Neuron (in vitro differentiated cells): ENCODE results near the gene LEUTX.

Source experiments
- H2AFZ ChIP-seq: one replicate; pipeline ENCODE4 v1.6.1; 2013; ENCODE audit warnings: low read depth, mild to moderate bottlenecking, inconsistent platforms, low read length, moderate library complexity
- H3K27me3 ChIP-seq: one replicate; pipeline ENCODE4 v1.6.1; 2013; ENCODE audit warnings: low read length; ENCODE audit not compliant: insufficient read depth
- H3K36me3 ChIP-seq: one replicate; pipeline ENCODE4 v1.6.1; 2013; ENCODE audit warnings: low read length; ENCODE audit not compliant: insufficient read depth
- H3K4me1 ChIP-seq: one replicate; pipeline ENCODE4 v1.6.1; 2013; ENCODE audit warnings: low read length; ENCODE audit not compliant: insufficient read depth
- H3K4me3 ChIP-seq: 2 replicates; pipeline ENCODE4 v1.5.1; 2013; ENCODE audit warnings: mild to moderate bottlenecking, low read length, moderate library complexity
- H3K9me3 ChIP-seq: one replicate; pipeline ENCODE4 v1.6.1; 2013; ENCODE audit warnings: low read length

LEUTX gene, protein sequence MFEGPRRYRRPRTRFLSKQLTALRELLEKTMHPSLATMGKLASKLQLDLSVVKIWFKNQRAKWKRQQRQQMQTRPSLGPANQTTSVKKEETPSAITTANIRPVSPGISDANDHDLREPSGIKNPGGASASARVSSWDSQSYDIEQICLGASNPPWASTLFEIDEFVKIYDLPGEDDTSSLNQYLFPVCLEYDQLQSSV

DNA sequence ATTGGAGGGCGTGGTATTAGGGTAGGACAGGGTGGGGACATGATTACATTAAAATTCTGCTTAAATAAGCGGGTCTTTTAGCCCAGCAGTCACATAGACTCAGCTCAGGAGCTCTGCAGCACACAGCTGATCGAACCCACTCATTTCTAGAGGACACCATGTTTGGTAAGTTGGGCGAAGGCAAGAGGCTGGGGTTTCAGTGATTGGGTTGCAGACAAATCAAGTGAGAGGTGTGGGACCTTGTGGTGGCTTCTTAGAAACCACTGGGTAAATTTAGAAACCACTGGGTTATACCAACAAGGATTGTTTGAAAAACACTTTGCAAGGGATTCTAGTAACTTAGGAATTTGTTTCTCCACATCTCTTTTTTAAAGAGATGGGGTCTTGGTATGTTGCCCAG lies at the start of gene LEUTX:
Gene LEUTX (plus strand): TSS at position 92 of the 400 bp plus-strand sequence. CDS start 67 bp downstream, at position 159.
- Histone ChIP-seq H3K9me3 (no peaks in the 10 kb centered on the region), H2AFZ (no peak within 1 kb of the TSS), H3K36me3 (no peaks in the 10 kb centered on the region), H3K27me3 (peaks cover 8% of the 10 kb centered on the region), H3K4me1 (no peaks in the 10 kb centered on the region), H3K4me3 (no peak within 1 kb of the TSS)

DNA sequence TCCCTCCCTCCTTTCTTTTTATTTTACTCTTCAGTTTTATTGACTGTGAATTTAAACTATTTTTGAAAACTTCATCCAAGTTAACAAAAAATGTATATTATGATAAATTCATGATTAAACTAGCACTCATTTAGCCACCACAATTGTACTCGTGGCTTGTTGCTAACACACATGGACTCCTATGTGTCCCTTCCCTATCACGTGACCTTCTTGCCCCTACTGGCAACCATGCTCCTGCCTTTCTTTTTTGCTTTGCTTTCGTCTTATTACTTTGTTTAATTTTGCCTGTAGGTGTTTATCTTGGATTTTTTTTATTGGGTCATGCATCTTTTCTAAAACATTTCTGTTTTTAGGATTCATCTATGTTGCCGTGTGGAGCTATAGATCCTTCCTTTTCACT lies 49.1 kb upstream of the LEUTX start:
- Histone ChIP-seq H3K4me3 (no peak overlapping the region), H3K27me3 (peaks cover 2% of the 10 kb centered on the region), H3K9me3 (no peaks in the 10 kb centered on the region), H3K4me1 (no peaks in the 10 kb centered on the region), H2AFZ (no peak overlapping the region), H3K36me3 (no peaks in the 10 kb centered on the region)

DNA sequence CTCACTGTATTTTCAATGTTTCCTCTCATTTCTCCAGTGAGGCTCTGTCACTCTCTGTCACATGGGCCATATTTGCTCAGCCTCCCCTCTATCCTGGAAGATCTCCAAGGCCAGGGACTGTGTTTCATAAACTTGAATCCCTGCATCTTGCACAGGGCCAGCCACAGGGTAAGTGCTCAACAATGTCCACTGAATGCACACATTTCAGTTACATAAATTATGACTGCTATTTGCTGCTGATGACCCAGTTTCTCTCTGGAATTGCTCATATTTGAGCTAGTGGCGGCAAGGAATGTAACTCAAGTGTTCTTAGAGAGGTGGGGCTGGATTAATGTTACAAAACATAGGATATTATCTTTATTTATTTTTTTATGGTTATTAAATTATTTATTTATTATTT lies 47.0 kb upstream of the LEUTX start:
- no peaks in the 10 kb centered on the region for H3K36me3 ChIP-seq
- no peaks in the 10 kb centered on the region for H3K9me3 ChIP-seq
- no peak overlapping the region for H3K4me3 ChIP-seq
- no peaks in the 10 kb centered on the region for H3K4me1 ChIP-seq
- peaks cover 2% of the 10 kb centered on the region for H3K27me3 ChIP-seq
- H2AFZ ChIP-seq = no peak overlapping the region

DNA sequence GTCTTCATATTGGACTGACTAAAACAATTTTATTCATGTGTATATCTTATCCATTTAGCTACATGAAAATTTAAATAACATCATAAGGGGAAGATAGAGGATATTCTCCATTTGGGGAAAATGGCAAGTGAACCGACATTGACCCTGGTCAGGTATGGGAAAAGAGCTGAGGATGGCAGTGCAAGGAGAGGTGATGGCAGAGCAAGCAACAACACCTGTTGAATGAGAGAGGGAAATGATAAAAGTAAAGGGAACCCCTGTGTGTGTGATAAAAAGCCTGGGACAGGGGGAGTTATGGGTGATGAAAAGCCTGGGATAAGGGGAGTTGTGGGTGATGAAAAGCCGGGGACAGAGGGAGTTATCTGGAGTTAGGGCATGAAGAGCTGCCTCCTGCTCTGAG lies 44.8 kb upstream of the LEUTX start:
- no peak overlapping the region for H2AFZ ChIP-seq
- H3K27me3 ChIP-seq = peaks cover 2% of the 10 kb centered on the region
- no peaks in the 10 kb centered on the region for H3K36me3 ChIP-seq
- H3K9me3 ChIP-seq = no peaks in the 10 kb centered on the region
- H3K4me3 ChIP-seq = no peak overlapping the region
- H3K4me1 ChIP-seq = no peaks in the 10 kb centered on the region

DNA sequence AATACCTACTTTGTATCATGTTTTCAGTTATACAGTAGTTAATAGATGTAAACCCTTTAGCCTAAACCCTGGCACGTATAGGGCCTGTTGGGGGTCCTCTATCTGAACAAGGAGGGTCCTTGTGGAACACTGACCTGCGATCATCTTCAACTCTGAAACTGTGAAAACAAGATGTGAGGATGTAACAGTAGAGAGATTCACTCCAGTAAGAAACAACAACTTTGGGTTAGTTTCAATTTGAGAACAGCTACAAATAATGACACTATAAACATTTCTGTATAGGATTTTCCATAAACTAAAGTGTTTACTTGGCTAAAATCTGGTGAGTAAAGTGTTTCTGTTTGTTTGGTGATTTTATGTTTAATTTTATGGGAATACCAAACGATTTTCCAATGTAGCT lies 43.0 kb upstream of the LEUTX start:
- H3K36me3 ChIP-seq = no peaks in the 10 kb centered on the region
- H3K4me3 ChIP-seq = no peak overlapping the region
- H2AFZ ChIP-seq = no peak overlapping the region
- H3K9me3 ChIP-seq = no peaks in the 10 kb centered on the region
- H3K27me3 ChIP-seq = no peaks in the 10 kb centered on the region
- H3K4me1 ChIP-seq = no peaks in the 10 kb centered on the region

DNA sequence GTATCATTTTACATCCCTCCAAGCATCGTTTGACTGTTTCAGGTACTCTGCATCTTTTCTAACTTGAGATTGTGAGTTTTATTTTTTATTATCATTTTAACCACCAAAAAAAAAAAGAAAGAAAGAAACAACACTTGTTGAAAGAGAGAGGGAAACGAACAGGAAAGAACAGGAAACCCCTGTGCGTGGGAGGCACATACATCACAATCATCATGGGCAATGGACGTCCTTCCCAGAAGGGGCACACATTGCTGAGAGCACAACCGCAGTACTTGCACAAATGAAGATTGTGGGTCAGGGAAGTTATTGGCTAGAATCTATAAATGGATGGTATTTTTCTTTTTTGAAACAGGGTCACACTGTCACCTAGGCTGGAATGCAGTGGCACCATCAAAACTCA lies 42.6 kb upstream of the LEUTX start:
- Histone ChIP-seq H3K36me3 (no peaks in the 10 kb centered on the region), H3K4me3 (no peak overlapping the region), H3K4me1 (no peaks in the 10 kb centered on the region), H3K27me3 (no peaks in the 10 kb centered on the region), H3K9me3 (no peaks in the 10 kb centered on the region), H2AFZ (no peak overlapping the region)

DNA sequence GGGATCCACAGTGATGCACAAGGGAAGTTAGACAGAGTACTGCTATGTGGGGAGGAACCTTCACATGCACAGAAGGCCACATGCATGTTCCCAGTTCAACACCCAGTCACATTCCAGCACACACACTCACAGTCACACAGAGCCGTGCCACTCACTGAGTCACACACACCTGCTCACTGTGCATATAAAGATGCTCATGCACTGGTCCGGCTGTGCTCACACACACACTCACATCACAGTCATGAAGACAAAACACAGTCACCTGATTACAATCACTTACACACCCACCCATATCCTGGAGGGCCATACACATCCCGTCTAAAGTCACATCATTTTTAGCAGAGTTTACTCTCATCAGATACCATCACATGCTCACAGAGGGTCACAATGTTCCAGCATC lies 41.3 kb upstream of the LEUTX start:
- Histone ChIP-seq H3K9me3 (no peaks in the 10 kb centered on the region), H3K27me3 (no peaks in the 10 kb centered on the region), H3K4me1 (no peaks in the 10 kb centered on the region), H3K4me3 (no peak overlapping the region), H3K36me3 (no peaks in the 10 kb centered on the region), H2AFZ (no peak overlapping the region)

DNA sequence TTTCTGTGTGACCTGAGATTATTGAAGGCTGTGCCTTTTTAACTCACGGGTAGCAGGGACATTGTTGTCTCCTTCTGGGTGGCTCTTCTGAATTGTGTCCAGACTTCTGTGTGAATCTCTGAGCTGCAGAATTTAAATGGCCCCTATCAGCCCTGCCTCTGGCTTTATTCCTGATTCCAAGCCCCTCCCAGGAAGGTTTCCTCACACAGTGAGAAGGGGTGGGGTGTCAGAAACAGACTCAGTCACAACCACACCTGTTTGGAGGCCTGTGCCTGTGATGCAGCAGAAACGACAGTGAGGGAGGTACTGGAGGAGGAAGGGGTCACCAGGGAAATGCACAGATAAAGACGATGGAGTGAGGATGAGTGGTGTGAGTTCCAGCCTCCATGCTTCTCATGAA lies 40.8 kb upstream of the LEUTX start, which contains the start of gene CLC:
Gene CLC (minus strand): TSS at position 139 of the 400 bp plus-strand sequence. CDS start 77 bp downstream, at position 62.
- no peaks in the 10 kb centered on the region for H3K36me3 ChIP-seq
- H3K4me1 ChIP-seq = no peaks in the 10 kb centered on the region
- H3K27me3 ChIP-seq = no peaks in the 10 kb centered on the region
- no peak within 1 kb of the TSS for H3K4me3 ChIP-seq
- no peak within 1 kb of the TSS for H2AFZ ChIP-seq
- H3K9me3 ChIP-seq = no peaks in the 10 kb centered on the region

DNA sequence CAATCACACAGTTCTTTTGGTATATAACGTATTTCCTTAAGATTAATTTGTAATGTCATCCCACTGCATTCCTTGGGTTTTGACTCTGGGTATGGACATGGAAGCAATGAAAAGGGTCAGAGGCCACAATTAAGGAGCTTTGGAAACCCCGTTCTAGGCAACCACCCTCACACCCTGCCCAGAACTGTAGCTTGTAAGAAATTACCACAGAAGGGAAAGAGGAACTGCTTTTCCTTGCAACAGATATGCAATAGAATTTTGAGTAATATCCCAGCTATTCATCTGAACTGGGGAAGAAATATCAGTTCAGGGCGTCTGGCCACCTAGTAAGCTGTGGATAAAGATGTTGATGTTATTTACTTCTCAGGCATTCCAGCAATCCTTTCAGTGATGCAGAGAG lies 39.8 kb upstream of the LEUTX start:
- no peaks in the 10 kb centered on the region for H3K9me3 ChIP-seq
- H3K4me1 ChIP-seq = no peaks in the 10 kb centered on the region
- H2AFZ ChIP-seq = no peak overlapping the region
- no peaks in the 10 kb centered on the region for H3K36me3 ChIP-seq
- no peak overlapping the region for H3K4me3 ChIP-seq
- H3K27me3 ChIP-seq = no peaks in the 10 kb centered on the region

DNA sequence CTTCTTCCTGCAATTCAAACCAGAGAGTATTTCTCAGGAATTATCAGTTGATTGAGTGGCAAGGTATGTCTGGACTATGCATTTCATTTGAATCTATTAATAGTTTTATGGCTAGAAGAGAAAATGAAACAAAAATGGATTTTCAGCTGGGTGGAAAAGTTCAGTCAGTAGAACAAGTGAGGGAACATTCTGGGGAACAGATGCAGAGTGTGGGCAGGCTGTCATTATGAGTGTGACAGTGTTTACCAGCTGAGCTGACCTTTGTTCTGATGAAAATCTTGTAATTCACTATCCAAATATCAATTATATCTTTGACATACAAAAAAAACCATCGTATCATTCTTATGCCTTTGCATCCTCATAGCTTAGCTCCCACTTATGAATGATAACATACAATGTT lies 38.3 kb upstream of the LEUTX start:
- Histone ChIP-seq H2AFZ (no peak overlapping the region), H3K4me1 (no peaks in the 10 kb centered on the region), H3K9me3 (no peaks in the 10 kb centered on the region), H3K27me3 (no peaks in the 10 kb centered on the region), H3K4me3 (no peak overlapping the region), H3K36me3 (no peaks in the 10 kb centered on the region)

DNA sequence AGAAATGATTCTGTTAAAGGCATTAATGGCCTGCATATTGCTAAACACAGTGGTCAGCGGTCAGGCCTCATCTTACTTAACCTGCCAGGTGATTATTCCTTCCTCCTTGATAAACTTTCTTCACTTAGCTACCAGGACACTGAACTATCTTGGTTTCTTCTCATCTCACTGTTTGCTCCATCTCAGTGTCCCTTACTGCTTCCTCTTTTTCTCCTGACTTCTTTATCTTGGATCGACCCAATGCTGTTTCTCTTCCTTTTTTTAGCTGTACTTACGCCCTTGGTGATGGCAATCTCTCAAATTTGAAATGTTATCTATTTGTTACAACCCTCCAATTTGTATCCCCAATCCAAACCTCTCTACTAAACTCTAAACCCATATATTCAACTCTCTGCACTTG lies 33.0 kb upstream of the LEUTX start:
- no peaks in the 10 kb centered on the region for H3K4me1 ChIP-seq
- H3K36me3 ChIP-seq = no peaks in the 10 kb centered on the region
- H3K4me3 ChIP-seq = no peak overlapping the region
- no peaks in the 10 kb centered on the region for H3K9me3 ChIP-seq
- H3K27me3 ChIP-seq = peaks cover 3% of the 10 kb centered on the region
- no peak overlapping the region for H2AFZ ChIP-seq

DNA sequence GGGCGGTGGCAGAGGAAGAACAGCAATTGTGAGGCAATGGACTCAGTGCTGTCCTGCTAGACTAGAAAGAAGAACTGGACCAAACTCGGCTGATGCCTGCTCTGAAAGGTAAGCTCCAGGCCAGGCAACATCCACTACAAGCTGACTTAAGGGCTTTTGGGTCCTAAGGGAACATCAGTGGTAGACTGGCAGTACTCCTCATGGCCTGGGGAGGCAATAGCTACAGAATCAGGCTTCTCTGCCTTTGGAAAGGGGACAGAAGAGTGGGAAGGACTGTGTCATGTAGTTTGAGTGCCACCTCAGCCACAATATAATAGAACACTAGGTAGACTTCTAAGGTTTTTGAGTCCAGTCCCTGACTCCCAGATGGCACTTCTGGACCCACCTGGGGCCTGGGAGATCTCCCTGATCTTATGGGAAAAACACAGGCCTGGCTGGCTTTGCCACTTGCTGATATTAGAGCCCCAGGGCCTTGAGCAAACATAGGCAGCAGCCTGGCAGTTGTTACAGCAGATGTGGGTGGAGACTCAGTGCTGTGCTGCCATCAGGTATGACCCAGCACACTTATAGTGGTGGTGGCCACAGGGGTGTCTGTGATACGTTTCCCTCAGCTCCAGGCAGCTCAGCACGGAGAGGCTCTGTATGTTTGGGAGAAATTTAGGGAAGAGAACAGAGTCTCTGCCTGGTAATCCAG lies 31.7 kb upstream of the LEUTX start:
- Histone ChIP-seq H3K9me3 (no peaks in the 10 kb centered on the region), H2AFZ (no peak overlapping the region), H3K4me3 (no peak overlapping the region), H3K4me1 (no peaks in the 10 kb centered on the region), H3K36me3 (no peaks in the 10 kb centered on the region), H3K27me3 (peaks cover 6% of the 10 kb centered on the region)

DNA sequence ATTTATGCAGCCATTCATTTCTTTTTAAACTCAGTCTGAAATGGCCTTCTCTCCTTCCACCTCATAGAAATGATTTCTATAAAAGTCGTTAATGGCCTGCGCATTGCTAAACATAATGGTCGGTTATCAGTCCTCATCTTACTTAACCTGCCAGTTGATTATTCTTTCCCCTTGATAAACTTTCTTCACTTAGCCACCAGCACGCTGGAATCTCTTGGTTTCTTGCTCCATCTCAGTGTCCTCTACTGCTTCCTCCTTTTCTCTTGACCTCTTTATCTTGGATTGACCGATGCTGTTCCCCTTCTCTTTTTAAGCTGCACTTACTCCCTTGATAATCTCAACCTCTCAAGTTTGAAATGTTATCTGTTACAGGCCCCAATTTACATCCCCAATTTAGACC lies 28.7 kb upstream of the LEUTX start:
- Histone ChIP-seq H3K27me3 (peaks cover 12% of the 10 kb centered on the region), H2AFZ (no peak overlapping the region), H3K36me3 (no peaks in the 10 kb centered on the region), H3K9me3 (no peaks in the 10 kb centered on the region), H3K4me1 (no peaks in the 10 kb centered on the region), H3K4me3 (no peak overlapping the region)

DNA sequence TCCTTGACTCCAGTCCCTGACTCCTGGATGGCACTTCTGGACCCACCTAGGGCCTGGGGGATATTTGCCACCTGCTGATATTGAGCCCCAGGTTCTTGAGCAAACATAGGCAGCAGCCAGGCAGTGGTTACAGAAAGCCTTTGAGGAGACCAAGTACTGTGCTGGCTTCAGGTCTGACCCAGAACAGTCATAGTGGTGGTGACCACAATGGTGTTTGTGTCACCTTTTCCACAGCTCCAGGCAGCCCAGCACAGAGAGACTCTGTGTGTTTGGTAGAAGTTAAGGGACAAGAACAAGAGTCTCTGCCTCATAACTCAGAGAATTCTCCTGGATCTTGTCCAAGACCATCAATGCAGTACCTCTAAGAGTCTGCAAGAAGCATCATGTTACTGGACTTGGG lies 26.3 kb upstream of the LEUTX start:
- Histone ChIP-seq H3K4me1 (no peaks in the 10 kb centered on the region), H3K27me3 (peaks cover 12% of the 10 kb centered on the region), H2AFZ (no peak overlapping the region), H3K4me3 (no peak overlapping the region), H3K9me3 (no peaks in the 10 kb centered on the region), H3K36me3 (no peaks in the 10 kb centered on the region)
